ENCODE data around the gene PAQR7.

The PAQR7 gene

DNA sequence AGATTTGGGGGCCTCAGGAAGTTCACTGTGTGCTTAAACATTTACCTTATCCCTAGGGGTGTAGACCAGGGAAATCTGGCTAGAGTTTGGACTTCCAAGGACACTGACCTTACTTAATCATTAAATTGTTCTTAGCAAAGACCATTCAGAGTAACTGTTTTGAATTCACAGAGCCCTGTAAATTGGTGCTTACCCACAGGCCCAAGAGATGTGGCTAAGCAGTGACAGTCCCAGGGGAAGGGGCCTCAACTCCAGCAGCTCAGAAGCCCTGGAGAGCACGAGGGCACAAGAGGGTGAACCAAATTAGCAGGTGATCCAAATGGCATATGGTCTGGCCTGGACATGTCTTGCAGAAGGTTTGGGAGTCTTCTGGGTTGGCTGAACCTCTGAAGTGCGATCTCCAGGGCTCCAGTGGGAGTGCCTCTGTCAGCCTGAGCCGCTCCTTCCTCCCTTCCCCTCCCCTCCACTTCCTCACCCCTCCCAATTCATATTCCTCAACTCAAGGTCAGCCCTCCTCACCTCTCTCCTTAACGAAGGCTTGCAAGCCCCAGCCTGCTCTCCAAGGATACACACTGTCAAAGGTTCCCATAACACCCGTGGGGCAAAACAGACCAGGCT is 4.3 kb downstream of the PAQR7 start:
- Histone ChIP-seq H3K4me1 (ENCODE audit: control insufficient read depth, low read depth, low read length) (peaks cover 18% of the 10 kb centered on the region), H3K27me3 (ENCODE audit: control insufficient read depth, insufficient read depth, low read length) (peaks cover 13% of the 10 kb centered on the region), H3K36me3 (ENCODE audit: control insufficient read depth, low read depth, low read length) (no peaks in the 10 kb centered on the region), H3K9ac (ENCODE audit: low read length) (no peak overlapping the region), H3K9me3 (ENCODE audit: control insufficient read depth, low read depth, low read length) (no peaks in the 10 kb centered on the region), H3K27ac (ENCODE audit: low read length) (no peak overlapping the region), H3K4me3 (ENCODE audit: low read length) (no peak overlapping the region)

DNA sequence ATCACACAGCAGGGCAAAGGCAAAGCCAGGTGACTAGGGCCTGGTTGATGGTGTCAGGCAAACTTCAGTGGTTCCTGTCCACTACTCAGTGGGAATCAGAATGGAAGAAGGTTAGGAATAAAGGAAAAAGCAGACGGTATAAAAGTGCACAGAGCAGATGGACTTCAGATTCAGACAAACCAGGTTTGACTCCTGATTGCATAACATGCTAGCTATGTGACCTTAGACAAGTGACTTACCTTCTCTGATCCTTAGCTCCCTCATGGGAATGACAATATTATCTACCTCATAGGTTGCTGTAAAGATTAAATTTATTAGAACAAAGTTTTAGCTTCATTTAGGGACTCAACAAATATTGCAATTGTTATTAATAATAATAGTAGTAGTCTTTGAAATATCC is 4.9 kb downstream of the PAQR7 start:
- H3K4me1 ChIP-seq (ENCODE audit: control insufficient read depth, low read depth, low read length) = peaks cover 15% of the 10 kb centered on the region

DNA sequence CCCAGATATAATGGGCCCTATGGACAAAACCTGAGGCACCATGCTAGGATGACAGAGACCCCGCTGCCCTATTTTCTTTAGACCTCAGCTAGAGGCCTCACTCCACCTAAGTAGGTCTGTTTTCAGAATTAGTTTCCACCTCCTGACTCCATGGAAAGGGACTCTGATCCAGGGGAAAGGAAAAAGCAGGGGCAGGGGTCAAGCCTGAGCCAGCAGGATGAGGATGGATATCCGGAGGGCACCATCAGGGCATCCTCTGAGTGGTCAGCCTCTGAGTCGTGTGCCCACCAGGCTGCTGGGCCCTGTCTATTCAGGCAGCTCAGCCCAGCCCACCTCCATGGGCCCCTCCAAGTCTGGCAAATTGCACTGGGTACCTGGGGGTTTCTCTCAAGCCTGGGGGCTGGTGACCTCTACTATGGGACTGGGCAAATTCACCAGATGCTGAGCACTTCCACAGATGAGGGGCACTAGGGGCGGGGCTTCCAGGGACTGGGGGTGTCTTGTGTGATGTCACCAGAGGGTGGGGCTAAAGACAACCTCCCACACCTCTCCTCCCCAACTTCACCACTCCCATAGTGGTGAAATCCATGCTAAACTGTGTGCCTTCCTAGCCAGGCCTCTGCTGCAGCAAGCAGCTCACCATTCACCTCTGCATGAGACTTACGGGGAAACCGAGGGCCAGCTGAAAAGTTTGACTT is 5.5 kb downstream of the PAQR7 start:
- Histone ChIP-seq H3K9me3 (ENCODE audit: control insufficient read depth, low read depth, low read length) (no peaks in the 10 kb centered on the region), H3K9ac (ENCODE audit: low read length) (no peak overlapping the region), H3K4me3 (ENCODE audit: low read length) (no peak overlapping the region), H3K27ac (ENCODE audit: low read length) (no peak overlapping the region), H3K27me3 (ENCODE audit: control insufficient read depth, insufficient read depth, low read length) (peaks cover 9% of the 10 kb centered on the region), H3K36me3 (ENCODE audit: control insufficient read depth, low read depth, low read length) (no peaks in the 10 kb centered on the region), H3K4me1 (ENCODE audit: control insufficient read depth, low read depth, low read length) (peaks cover 15% of the 10 kb centered on the region)

More for the DNA sequence above, 4.9 kb downstream of the PAQR7 start:
- peaks cover 9% of the 10 kb centered on the region for H3K27me3 ChIP-seq (ENCODE audit: control insufficient read depth, insufficient read depth, low read length)
- H3K36me3 ChIP-seq (ENCODE audit: control insufficient read depth, low read depth, low read length) = no peaks in the 10 kb centered on the region
- H3K27ac ChIP-seq (ENCODE audit: low read length) = no peak overlapping the region
- no peak overlapping the region for H3K4me3 ChIP-seq (ENCODE audit: low read length)
- H3K9me3 ChIP-seq (ENCODE audit: control insufficient read depth, low read depth, low read length) = no peaks in the 10 kb centered on the region
- no peak overlapping the region for H3K9ac ChIP-seq (ENCODE audit: low read length)

DNA sequence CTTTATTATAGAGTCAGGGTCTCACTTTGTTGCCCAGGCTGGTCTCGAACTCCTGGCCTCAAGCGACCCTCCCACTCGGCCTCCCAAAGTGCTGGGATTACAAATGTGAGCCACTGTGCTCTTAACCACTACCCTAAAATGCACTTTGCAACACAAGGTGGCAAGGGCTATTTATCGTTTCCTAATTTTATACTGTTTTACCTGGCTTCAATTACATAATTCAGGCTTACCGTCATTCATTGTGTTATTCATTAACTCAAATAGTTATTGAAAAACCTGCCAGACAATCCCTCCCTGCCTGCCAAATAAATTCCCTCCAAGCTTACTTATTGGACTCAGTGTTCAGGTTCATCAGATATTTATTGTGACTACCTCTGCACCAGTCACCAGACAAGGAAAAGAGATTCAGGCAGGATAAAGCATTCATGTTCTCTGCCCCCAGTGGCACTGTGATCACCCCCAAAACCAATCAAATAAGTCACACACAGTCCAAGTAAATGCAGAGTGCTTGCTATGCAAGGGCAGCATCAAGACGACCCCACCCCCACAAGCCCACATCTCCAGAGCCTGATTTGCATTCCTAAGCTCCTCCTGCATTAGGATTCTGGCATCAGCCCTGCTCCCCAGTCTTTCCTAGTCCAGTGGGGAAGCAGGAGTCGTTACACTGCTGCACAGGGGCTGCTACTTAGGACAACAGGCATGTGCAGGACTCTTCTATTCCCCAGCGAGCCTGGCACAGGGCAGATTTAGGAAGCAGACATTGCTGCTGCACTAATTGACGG is 8.1 kb downstream of the PAQR7 start:
- Histone ChIP-seq H3K27ac (ENCODE audit: low read length) (no peak overlapping the region), H3K36me3 (ENCODE audit: control insufficient read depth, low read depth, low read length) (no peaks in the 10 kb centered on the region), H3K9ac (ENCODE audit: low read length) (no peak overlapping the region), H3K4me3 (ENCODE audit: low read length) (no peak overlapping the region), H3K4me1 (ENCODE audit: control insufficient read depth, low read depth, low read length) (peaks cover 12% of the 10 kb centered on the region), H3K9me3 (ENCODE audit: control insufficient read depth, low read depth, low read length) (no peaks in the 10 kb centered on the region), H3K27me3 (ENCODE audit: control insufficient read depth, insufficient read depth, low read length) (no peaks in the 10 kb centered on the region)

DNA sequence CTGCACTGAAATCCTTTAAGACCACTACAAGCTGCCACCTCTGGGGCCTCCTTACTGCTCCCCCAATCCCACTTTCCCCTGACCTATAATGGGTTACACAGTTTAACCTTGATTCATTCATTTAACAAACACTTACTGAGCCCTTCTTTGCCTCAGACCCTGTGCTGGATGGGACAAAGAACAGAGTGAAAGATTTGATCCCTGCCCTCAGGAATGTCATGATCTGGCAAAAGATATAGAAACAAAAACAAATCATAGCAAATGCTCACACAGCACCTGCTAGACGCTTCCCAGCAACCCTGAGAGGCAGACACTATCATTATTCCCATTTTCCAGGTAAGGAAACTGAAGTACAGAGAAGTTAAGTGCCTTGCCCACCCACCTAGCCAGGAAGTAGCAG is 9.2 kb downstream of the PAQR7 start:
- Histone ChIP-seq H3K4me1 (ENCODE audit: control insufficient read depth, low read depth, low read length) (peaks cover 11% of the 10 kb centered on the region), H3K36me3 (ENCODE audit: control insufficient read depth, low read depth, low read length) (no peaks in the 10 kb centered on the region), H3K9ac (ENCODE audit: low read length) (no peak overlapping the region), H3K27me3 (ENCODE audit: control insufficient read depth, insufficient read depth, low read length) (no peaks in the 10 kb centered on the region), H3K4me3 (ENCODE audit: low read length) (no peak overlapping the region), H3K27ac (ENCODE audit: low read length) (no peak overlapping the region), H3K9me3 (ENCODE audit: control insufficient read depth, low read depth, low read length) (no peaks in the 10 kb centered on the region)

DNA sequence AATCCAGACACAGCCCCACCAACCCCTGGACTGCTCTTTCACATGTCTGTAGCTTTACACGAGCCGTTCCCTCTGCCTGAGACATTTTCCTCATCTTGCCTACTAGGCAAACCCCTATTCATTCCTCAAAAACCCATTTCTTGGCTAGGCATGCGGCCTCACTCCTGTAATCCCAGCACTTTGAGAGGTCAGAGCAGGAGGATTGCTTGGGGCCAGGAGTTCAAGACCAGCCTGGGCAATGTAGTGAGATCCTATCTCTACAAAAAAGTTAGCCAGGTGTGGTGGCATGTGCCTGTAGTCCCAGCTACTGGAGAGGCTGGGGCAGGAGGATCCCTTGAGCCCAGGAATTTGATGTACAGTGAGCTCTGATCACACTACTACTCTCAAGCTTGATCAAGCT is 11.1 kb downstream of the PAQR7 start:
- Histone ChIP-seq H3K4me3 (ENCODE audit: low read length) (no peak overlapping the region), H3K27ac (ENCODE audit: low read length) (no peak overlapping the region), H3K27me3 (ENCODE audit: control insufficient read depth, insufficient read depth, low read length) (no peaks in the 10 kb centered on the region), H3K9ac (ENCODE audit: low read length) (no peak overlapping the region), H3K36me3 (ENCODE audit: control insufficient read depth, low read depth, low read length) (no peaks in the 10 kb centered on the region), H3K9me3 (ENCODE audit: control insufficient read depth, low read depth, low read length) (no peaks in the 10 kb centered on the region), H3K4me1 (ENCODE audit: control insufficient read depth, low read depth, low read length) (peaks cover 8% of the 10 kb centered on the region)

DNA sequence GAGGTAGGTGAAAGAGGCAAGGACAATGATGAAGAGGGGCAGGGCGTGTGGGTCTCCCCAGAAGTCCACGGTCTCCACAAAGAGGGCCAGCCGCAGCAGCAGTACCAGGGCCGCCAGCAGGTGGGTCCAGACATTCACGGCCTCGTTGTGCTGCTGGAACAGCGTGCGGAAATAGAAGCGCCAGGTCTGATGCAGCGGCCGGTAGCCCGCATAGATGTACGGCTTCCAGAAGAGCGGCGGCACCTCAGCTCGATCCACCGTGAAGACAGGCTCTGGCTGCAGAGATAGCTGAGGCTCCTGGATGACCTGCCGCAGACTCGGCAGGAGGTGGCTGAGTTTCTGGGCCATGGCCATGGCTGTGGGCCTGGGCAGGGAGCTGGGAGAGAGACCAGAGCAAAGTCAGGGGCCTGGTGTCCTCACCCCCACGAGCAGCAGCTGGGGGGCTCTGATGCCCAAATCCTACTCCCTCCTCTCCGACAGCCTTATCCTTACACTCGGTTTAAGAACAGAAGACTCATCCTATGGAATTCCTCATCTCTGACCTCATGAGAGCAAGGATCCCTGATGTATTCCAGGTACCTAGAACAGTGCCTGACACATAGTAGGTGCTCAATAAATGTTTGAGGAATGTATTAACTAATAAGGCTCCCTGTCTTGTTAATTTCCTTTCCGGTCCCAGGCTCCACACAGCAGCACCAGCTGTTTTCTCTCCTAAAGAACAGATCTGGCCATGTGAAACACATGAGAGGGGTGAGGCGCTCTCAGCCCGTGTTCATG is 11.8 kb downstream of the PAQR7 start:
- Histone ChIP-seq H3K9ac (ENCODE audit: low read length) (no peak overlapping the region), H3K4me3 (ENCODE audit: low read length) (no peak overlapping the region), H3K9me3 (ENCODE audit: control insufficient read depth, low read depth, low read length) (no peaks in the 10 kb centered on the region), H3K27me3 (ENCODE audit: control insufficient read depth, insufficient read depth, low read length) (no peaks in the 10 kb centered on the region), H3K36me3 (ENCODE audit: control insufficient read depth, low read depth, low read length) (no peaks in the 10 kb centered on the region), H3K27ac (ENCODE audit: low read length) (no peak overlapping the region), H3K4me1 (ENCODE audit: control insufficient read depth, low read depth, low read length) (peaks cover 8% of the 10 kb centered on the region)

DNA sequence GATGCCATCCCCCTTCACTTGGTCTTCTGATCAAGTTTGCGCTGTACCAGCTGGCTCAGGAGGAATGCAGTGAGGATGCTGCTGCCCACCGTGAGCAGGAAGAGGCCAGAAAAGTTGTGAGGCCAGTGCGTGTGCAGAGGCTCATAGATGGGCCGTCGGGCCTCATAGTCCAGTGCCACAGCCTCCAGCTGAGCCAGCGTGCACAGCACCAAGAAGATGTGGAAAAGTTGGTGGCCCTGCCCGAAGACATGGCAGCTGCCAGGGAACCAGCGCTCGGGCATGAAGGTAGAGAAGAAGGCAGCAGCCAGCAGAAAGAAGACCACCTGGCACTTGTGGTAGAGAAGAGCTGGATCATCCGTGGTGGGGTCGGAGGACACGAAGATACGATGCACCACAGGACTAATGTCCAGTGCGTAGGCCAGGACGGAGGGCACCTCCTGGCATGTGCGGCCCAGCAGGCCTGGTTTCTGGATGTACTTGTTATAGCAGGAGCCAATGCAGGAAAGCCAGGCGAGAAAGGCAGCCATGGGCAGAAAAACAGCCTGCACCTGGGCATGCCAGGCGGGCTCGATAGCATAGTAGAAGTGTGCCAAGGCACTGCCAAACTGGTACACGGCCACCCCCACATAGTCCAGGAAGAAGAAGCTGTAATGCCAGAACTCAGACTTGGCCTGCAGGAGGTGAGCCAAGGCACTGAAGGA is 12.6 kb downstream of the PAQR7 start:
- Histone ChIP-seq H3K27ac (ENCODE audit: low read length) (no peak overlapping the region), H3K9ac (ENCODE audit: low read length) (no peak overlapping the region), H3K36me3 (ENCODE audit: control insufficient read depth, low read depth, low read length) (no peaks in the 10 kb centered on the region), H3K4me1 (ENCODE audit: control insufficient read depth, low read depth, low read length) (peaks cover 10% of the 10 kb centered on the region), H3K9me3 (ENCODE audit: control insufficient read depth, low read depth, low read length) (no peaks in the 10 kb centered on the region), H3K4me3 (ENCODE audit: low read length) (no peak overlapping the region), H3K27me3 (ENCODE audit: control insufficient read depth, insufficient read depth, low read length) (no peaks in the 10 kb centered on the region)

DNA sequence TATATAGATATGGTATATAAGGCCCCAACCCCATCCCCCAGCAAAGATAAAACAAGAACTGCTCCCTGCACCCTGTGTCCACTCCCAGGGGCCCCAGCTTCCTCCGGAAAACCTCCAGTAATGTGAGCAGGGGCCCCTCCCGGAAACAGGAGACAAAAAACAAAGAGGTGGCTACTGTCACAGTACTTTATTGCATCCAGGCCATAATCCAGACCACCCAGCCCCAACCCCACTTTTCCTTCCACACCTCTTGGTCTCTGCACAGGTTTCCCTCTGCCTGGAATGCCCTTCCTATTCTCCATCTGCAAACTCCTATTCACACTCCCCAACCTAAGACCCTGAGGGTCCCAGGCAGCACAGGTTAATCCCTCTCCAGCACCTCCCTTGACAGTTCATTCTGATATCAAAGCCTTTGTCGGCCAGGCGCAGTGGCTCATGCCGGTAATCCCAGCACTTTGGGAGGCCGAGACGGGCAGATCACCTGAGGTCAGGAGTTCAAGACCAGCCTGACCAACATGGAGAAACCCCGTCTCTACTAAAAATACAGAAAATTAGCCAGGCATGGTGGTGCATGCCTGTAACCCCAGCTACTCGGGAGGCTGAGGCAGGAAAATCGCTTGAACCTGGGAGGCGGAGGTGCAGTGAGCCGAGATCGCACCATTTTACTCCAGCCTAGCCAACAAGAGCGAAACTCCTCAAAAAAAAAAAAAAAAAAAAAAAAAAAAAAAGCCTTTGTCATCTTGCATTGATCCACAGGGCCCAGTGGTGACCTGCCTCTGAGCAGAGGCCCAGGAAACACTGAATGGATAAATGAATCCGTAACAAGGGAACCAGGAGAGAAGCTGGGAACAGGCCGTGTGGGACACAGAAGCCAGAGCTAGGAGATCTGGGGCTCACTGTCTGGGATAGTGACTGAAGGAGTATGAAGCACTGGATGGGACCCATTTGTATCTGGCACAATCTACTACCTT is 13.9 kb downstream of the PAQR7 start:
- H3K9me3 ChIP-seq (ENCODE audit: control insufficient read depth, low read depth, low read length) = no peaks in the 10 kb centered on the region
- H3K9ac ChIP-seq (ENCODE audit: low read length) = no peak overlapping the region
- H3K27me3 ChIP-seq (ENCODE audit: control insufficient read depth, insufficient read depth, low read length) = no peaks in the 10 kb centered on the region
- no peaks in the 10 kb centered on the region for H3K36me3 ChIP-seq (ENCODE audit: control insufficient read depth, low read depth, low read length)
- H3K4me1 ChIP-seq (ENCODE audit: control insufficient read depth, low read depth, low read length) = peaks cover 4% of the 10 kb centered on the region
- no peak overlapping the region for H3K27ac ChIP-seq (ENCODE audit: low read length)
- H3K4me3 ChIP-seq (ENCODE audit: low read length) = no peak overlapping the region
